Subcutaneous adipose tissue (tissue), 4 donors: ENCODE results near the gene POLR3GL. TPM values are rescaled to one million over a fixed set of nuclear protein-coding genes. Genes with fewer than 3 reads are reported as not detected.

Source experiments
- total RNA-seq, 4 donors: library from RNA; depleted of rRNA; stranded (reverse); fragments of >200 nt; gene quantifications; one replicate each; pipeline ENCODE4 v1.1.0, GENCODE V29; 2016
- TF ChIP-seq, protein P1 (sequence below): fragments of 450-650 bp; IDR thresholded peaks from one replicate; pipeline ENCODE4 v1.5.1; 2016; ENCODE audit warnings: low read depth, mild to moderate bottlenecking, control low read depth, antibody characterized with exemption, moderate library complexity

Gene POLR3GL
- total RNA-seq, 4 donors from 2014 or later = 19.6 to 39.9 (median 32.8) TPM

DNA sequence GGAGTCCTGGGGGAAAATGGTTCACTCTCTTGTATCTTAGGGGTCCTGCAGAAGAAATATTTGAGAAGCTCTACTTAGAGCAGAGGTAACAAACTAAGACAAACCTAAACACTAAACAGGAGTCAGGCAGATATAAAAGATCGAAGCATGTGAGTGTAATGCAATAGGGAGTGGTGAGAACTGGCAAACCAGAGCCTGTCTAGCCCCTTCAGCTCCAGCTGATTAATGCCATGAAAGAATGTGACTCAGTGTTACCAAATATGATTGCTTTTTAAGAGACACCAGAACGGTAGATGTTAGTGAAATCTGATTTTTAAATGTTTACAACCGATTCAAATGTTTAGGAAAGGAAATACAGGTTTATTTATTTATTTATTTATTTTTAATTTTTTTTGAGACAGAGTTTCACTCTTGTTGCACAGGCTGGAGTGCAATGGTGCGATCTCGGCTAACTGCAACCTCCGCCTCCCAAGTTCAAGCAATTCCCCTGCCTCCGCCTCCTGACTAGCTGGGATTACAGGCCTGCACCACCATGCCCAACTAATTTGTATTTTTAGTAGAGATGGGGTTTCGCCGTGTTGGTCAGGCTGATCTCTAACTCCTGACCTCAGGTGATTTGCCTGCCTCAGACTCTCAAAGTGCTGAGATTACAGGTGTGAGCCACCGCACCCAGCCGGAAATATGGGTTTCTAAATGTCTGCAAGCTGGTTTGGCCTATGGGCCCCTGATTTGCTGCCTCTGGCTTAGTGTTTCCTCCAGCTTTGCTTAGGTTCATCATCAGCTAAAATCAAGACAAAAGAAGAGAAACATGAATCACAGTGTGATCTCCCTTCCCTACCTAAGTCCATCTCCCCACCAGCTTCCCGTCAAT lies 19.7 kb downstream of the POLR3GL start:
- TF ChIP-seq, protein P1, sequence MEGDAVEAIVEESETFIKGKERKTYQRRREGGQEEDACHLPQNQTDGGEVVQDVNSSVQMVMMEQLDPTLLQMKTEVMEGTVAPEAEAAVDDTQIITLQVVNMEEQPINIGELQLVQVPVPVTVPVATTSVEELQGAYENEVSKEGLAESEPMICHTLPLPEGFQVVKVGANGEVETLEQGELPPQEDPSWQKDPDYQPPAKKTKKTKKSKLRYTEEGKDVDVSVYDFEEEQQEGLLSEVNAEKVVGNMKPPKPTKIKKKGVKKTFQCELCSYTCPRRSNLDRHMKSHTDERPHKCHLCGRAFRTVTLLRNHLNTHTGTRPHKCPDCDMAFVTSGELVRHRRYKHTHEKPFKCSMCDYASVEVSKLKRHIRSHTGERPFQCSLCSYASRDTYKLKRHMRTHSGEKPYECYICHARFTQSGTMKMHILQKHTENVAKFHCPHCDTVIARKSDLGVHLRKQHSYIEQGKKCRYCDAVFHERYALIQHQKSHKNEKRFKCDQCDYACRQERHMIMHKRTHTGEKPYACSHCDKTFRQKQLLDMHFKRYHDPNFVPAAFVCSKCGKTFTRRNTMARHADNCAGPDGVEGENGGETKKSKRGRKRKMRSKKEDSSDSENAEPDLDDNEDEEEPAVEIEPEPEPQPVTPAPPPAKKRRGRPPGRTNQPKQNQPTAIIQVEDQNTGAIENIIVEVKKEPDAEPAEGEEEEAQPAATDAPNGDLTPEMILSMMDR = no peak

GRCh38 chr1:145985129-145985501 lies 20.6 kb downstream of the POLR3GL start:
- TF ChIP-seq, protein P1 = no peak

DNA sequence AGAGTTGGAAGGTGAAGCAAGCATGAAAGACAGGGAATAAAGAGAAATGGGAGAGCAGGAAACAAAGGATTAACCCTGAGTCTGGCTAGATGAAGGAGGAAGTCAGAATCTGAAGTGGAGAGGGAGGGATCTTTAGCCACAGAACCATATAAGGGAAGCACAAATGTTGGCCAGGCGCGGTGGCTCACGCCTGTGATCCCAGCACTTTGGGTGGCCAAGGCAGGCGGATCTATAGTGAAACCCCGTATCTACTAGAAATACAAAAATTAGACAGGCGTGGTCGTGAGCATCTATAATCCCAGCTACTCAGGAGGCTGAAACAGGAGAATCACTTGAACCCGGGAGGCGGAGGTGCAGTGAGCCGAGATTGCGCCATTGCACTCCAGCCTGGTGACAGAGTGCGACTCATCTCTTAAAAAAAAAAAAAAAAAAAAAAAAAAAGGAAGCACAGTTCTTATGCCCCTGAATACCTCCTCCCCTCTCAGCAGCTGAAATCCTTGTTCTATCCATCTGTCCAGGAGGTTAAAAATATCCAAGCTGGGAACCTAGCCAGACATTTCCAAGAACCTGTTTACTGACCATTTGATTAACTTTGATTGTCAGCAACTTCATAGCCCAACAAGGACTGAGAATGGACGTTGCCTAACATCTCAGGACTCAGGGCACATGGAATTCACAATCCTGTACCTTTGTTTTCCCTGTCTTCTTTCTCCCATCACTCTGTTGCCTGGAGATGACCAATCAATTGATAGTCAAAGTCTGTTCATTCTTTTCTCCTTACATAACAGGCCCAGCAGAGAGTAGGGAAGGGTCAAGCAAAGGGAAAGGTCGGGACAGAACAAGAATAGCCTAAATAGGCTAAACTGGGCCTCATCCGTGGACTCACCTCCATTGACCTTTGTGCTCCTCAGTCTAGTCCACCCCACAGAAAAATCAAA lies 21.3 kb downstream of the POLR3GL start:
- TF ChIP-seq, protein P1 = no peak

- TF ChIP-seq, protein P1 = no peak
Measured at GRCh38 chr1:145986551-145986950, 22.1 kb downstream of the POLR3GL start.

DNA sequence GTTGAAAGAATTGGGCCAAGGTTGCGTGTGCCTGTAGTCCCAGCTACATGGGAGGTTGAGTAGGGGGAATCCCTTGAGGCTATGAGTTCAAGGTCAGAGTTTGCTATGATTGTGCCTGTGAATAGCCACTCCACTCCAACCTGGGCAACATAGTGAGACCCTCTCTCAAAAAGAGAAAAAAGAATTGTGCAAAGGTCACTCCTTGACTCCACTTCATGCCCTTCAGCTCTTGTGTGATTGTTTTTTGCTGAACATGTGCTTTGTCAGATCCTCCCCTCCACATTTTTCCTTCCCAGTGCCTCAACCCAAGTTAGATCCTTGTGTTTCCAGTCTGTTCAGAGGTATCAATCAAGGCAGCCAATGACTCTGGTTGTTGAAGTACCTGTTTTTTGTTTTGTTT lies 23.4 kb downstream of the POLR3GL start:
- TF ChIP-seq, protein P1 = no peak

DNA sequence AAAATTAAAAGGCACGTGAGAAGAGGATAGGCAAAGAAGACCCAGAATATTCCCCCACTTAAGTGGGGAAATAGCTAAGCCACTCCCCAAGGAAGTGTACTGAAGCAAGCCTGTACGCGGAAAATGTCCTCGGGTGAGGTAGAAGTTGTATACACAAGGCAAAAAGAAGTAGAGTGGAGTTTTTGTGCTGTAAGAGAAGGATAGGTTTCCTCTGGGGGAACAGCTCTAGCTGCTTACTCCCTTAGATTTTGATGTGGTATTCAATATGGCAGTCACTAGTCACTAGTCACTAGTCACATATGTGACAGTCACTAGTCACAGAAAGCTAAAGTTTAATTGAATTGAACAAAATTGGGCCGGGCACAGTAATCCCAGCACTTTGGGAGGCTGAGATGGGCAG lies 24.3 kb downstream of the POLR3GL start:
- TF ChIP-seq, protein P1 = no peak
